ENCODE measurements around the gene ELOB.
A peak's percentile ranks its signal among the peaks of the same experiment; 100 is the strongest.
"Not testable (repeated sequence)": the region's sequence is repeated elsewhere in the genome, so short reads cannot be mapped to it uniquely, and the experiment has no call there.

ELOB gene

DNA sequence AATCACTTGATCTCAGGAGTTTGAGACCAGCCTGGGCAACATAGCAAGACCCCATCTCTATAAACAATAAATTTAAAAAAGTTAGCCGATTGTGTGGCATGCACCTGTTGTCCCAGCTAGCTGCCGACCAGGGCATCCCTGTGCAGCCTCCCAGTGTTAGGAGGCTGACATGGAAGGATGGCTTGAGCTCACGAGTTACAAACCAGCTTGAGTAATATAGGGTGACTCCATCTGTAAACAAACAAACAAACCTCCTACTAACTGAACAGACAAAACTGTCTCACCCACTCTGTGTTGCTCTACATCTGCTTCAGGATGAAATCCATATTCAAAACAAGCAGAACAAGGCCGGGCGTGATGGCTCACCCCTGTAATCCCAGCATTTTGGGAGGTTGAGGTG, 50.2 kb downstream of the ELOB start:
- Histone ChIP-seq H3K4me1 (ENCODE audit: insufficient read depth, low read length) (peaks cover 2% of the 10 kb centered on the region; the same call in 1 of the 2 replicates), H3K9me3 (ENCODE audit: control insufficient read depth, insufficient read depth, low read length) (no peaks in the 10 kb centered on the region), H3K36me3 (ENCODE audit: insufficient read depth, low read length) (no peaks in the 10 kb centered on the region), H3K9ac (ENCODE audit: low read depth, low read length) (no peak overlapping the region)

DNA sequence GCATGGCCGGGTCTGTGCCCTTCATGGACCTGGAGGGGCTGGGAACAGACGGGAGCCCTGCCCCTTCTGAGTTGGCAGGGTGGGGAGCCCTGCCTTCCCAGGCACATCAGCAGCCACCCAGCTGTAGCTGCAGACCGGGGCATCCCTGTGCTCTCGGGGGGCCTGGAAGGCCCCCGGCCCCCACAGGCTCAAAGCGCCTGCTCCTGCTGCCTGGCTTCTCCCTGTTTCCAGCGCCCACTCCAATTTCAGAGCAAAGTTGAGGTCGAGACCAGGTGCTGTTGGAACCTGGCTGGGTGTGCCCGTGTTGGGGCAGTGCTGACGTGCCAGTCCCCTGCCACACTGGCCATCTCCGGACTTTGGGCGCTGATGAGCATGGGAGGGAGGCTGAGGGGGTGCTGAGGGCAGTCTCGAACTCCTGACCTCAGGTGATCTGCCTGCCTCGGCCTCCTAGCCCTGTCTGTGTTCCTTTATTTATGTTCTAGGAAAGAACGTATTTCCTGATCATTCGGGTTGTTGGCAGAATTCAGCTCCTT, 52.2 kb downstream of the ELOB start:
- H3K36me3 ChIP-seq (ENCODE audit: insufficient read depth, low read length), result no peaks in the 10 kb centered on the region
- no peaks in the 10 kb centered on the region for H3K9me3 ChIP-seq (ENCODE audit: control insufficient read depth, insufficient read depth, low read length)
- H3K9ac ChIP-seq (ENCODE audit: low read depth, low read length), result no peak overlapping the region
- peaks cover 2% of the 10 kb centered on the region; the same call in 1 of the 2 replicates for H3K4me1 ChIP-seq (ENCODE audit: insufficient read depth, low read length)

DNA sequence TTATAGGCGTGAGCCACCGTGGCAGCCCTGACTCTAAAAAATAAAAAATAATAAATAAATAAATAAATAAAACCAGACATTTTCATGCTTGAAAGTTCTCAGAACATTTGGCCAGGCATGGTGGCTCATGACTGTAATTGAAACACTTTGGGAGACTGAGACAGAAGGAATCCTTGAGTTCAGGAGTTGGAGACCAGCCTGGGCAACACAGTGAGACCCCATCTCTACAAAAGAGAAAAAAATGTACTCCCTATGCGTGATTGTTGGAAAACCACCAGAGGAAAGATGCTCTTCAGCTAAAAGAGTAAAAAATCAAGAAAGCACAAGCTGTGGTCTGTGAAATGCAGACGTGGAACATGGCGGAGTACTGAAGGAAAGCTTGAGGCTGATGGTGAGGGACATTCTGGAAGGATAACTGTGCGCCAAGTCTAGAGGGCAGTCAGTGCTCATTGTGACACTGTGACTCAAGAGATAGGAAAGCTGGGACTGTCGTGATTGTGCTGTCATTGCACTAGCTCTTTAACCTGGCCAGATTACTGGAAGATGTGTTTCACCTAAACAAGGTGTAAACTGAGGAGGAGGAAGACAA, 52.9 kb downstream of the ELOB start:
- Histone ChIP-seq H3K36me3 (ENCODE audit: insufficient read depth, low read length) (no peaks in the 10 kb centered on the region), H3K4me1 (ENCODE audit: insufficient read depth, low read length) (peaks cover 2% of the 10 kb centered on the region; the same call in 1 of the 2 replicates), H3K9ac (ENCODE audit: low read depth, low read length) (no peak overlapping the region), H3K9me3 (ENCODE audit: control insufficient read depth, insufficient read depth, low read length) (no peaks in the 10 kb centered on the region)

DNA sequence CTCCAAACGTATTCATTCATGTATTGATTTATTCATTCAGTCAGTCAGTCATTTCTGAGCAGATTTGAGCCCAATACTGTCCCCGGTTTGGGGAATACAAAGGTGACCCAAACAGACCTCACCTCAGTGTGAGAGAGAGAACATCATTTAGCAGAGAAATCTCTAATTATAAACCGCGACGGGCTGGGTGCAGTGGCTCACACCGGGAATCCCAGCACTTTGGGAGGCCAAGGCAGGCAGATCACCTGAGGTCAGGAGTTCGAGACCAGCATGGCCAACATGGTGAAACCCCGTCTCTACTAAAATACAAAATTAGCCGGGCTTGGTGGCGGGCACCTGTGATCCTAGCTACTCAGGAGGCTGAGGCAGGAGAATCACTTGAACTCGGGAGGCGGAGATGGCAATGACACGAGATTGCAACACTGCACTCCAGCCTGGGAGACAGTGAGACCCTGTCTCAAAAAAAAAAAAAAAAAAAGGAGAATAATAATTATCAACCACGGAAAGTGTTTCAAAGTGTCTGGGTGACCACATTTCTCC, 55.4 kb downstream of the ELOB start:
- not testable (repeated sequence) for H3K36me3 ChIP-seq (ENCODE audit: insufficient read depth, low read length); H3K4me1 ChIP-seq (ENCODE audit: insufficient read depth, low read length)
- H3K9ac ChIP-seq (ENCODE audit: low read depth, low read length), result peak overlapping the region; percentile 45

More for the DNA sequence above, 55.4 kb downstream of the ELOB start:
- not testable (repeated sequence) for H3K9me3 ChIP-seq (ENCODE audit: control insufficient read depth, insufficient read depth, low read length)
